Panc1 (cell line): ENCODE measurements around the gene RRM1. TPM values are rescaled to one million over a fixed set of nuclear protein-coding genes. Genes with fewer than 3 reads are reported as not detected.

ENCODE experiments used
- ATAC-seq: fragments of 200-7000 bp; cut with Tn5 transposase; 2 replicates; pipeline ENCODE4 v1.9.1; 2020; ENCODE audit warnings: mild to moderate bottlenecking, moderate library complexity
- BruUV-seq: library from RNA; stranded (reverse); fragments of 400-500 nt; replicated peaks from 2 replicates; lab custom pipeline; 2021; lab: Mats Ljungman, UMichigan
- CTCF ChIA-PET: fragments of 300-600 bp; sonication (Branson Sonifier 250); formaldehyde crosslinking; loops from one replicate; lab custom pipeline; 2022; ENCODE audit warnings: antibody characterized with exemption; lab: Charles Lee
- POLR2A ChIA-PET: fragments of 300-600 bp; sonication (Branson Sonifier 250); formaldehyde crosslinking; loops from one replicate; lab custom pipeline; 2022; ENCODE audit warnings: antibody characterized with exemption; lab: Charles Lee
- DNase-seq: peaks from one replicate; pipeline ENCODE4 v3.0.0-alpha.2; 2010; ENCODE audit warnings: low read depth, low spot score
- H3K27ac ChIP-seq: 2 replicates; pipeline ENCODE4 v1.5.1; 2011; ENCODE audit warnings: mild to moderate bottlenecking, low read length, inconsistent platforms
- H3K27me3 ChIP-seq: fragments of 200-500 bp; sonication (Bioruptor generic); 2 replicates; pipeline ENCODE4 v1.6.0; 2014; ENCODE audit warnings: low read length, inconsistent platforms; ENCODE audit not compliant: control insufficient read depth, insufficient read depth
- H3K36me3 ChIP-seq: fragments of 200-500 bp; sonication (Bioruptor generic); 2 replicates; pipeline ENCODE4 v1.5.1; 2014; ENCODE audit warnings: inconsistent platforms, mild to moderate bottlenecking, low read length, moderate library complexity; ENCODE audit not compliant: control insufficient read depth, insufficient read depth
- H3K4me1 ChIP-seq: 2 replicates; pipeline ENCODE4 v1.5.1; 2011; ENCODE audit warnings: inconsistent platforms, mild to moderate bottlenecking, low read length, moderate library complexity; ENCODE audit not compliant: control insufficient read depth, insufficient read depth
- H3K4me3 ChIP-seq, 2 experiments: 2 replicates each; pipeline ENCODE4 v1.5.1; 2011 to 2012; ENCODE audit warnings: low read depth in 2 of 2, low read length in 2 of 2, mild to moderate bottlenecking in 2 of 2, inconsistent platforms in 1 of 2, moderate library complexity in 1 of 2
- H3K9me3 ChIP-seq: fragments of 200-500 bp; sonication (Bioruptor generic); 2 replicates; pipeline ENCODE4 v1.5.1; 2014; ENCODE audit warnings: low read depth, mild to moderate bottlenecking, inconsistent platforms, low read length, moderate library complexity; ENCODE audit not compliant: control insufficient read depth, insufficient read depth
- CTCF ChIP-seq: fragments of 450-650 bp; IDR thresholded peaks from 2 replicates; pipeline ENCODE4 v1.5.1; 2017; ENCODE audit warnings: mild to moderate bottlenecking
- POLR2AphosphoS5 ChIP-seq: IDR thresholded peaks from 2 replicates; pipeline ENCODE4 v1.6.1; 2012; ENCODE audit warnings: mild to moderate bottlenecking, low read depth, low read length, moderate library complexity
- REST ChIP-seq, 2 experiments: IDR thresholded peaks; 2 replicates each; pipeline ENCODE4 v1.6.1; 2011 to 2012; ENCODE audit warnings: low read depth in 2 of 2, control low read depth in 1 of 2, low read length in 1 of 2, mild to moderate bottlenecking in 1 of 2, moderate library complexity in 1 of 2; ENCODE audit not compliant: insufficient read depth in 1 of 2
- SIN3A ChIP-seq: IDR thresholded peaks from 2 replicates; pipeline ENCODE4 v1.6.1; 2012; ENCODE audit warnings: low read depth, mild to moderate bottlenecking, low read length, moderate library complexity, borderline replicate concordance; ENCODE audit not compliant: insufficient read depth
- TCF7L2 ChIP-seq: IDR thresholded peaks from 2 replicates; pipeline ENCODE4 v1.6.1; 2011; ENCODE audit warnings: mild to moderate bottlenecking, low read depth, low read length, inconsistent platforms
- in situ Hi-C: cut with HindIII; loops from 2 replicates; pipeline ENCODE4 v1.10.0; 2016; ENCODE audit warnings: low sequenced_read_pairs, low pct_unique_long_range_greater_than_20kb
- intact Hi-C: fragments of 100-400 bp; cut with micrococcal nuclease; formaldehyde crosslinking; loops from one replicate; pipeline ENCODE4 v1.10.0; 2022; ENCODE audit not compliant: unreplicated experiment
- total RNA-seq: library from RNA; stranded (reverse); gene quantifications from one replicate; pipeline ENCODE4 v1.2.1, GENCODE V29; 2021; ENCODE audit not compliant: unreplicated experiment

Gene RRM1
- total RNA-seq, 1 experiment from 2014 or later: 143 TPM

DNA sequence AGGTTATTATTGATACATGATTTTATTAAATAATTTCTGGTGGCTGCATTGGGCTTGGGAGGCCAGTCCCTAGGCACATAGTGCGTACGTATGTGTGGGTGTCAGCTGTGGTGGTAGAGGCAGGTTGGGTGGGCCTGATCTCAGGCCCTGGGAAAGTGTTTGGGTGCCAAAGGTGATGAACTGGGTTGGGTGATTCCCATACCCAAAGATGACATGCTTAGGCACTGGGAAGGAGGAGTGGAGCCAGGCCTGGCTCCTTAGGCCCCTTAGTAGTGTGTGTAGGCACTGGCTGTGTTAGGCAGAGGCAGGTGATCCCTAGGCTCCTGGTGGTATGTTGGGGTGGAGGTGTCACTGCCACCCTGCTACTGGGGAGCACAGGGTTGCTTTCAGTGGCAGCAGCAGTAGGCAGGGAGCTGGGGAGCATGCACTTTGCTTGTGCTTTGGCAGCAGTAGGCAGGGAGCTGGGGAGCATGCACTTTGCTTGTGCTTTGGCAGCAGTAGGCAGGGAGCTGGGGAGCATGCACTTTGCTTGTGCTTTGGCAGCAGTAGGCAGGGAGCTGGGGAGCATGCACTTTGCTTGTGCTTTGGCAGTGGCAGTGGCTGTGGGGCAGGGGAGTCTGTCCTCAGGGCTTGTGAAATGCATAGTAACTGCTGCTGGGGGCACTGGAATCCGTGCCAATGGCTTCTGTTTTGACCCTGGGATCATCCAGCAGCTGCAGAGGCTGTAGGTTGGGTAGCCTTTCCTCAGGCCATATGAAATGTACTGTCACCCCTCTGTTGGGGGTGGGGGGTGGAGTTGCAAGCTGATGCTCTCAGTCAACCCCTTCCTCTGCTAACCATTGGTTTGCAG, 84.4 kb downstream of the RRM1 start:
- ChIA-PET POLR2A (no interaction called here), CTCF (interaction anchor here (1.0 kb wide), 1 partner anchor 8 kb away, joined by 4 read pairs; no protein-coding TSS in a partner anchor)
- H3K4me3 ChIP-seq: no peak overlapping the region
- TF ChIP-seq POLR2AphosphoS5 (no peak), REST (IDR thresholded peaks at IDR 0.05; ENCODE audit: insufficient read depth in 1 of 2, low read depth in 2 of 2, low read length in 1 of 2) (no peak), SIN3A (no peak), CTCF (no peak), TCF7L2 (no peak)
- H3K27me3 ChIP-seq: 0 out of 2 replicates have a peak, but pooled peaks cover 3% of the 10 kb centered on the region
- no peak for ATAC-seq
- H3K27ac ChIP-seq: no peak overlapping the region
- no peaks in the 10 kb centered on the region for H3K36me3 ChIP-seq
- no peak for DNase-seq
- H3K4me1 ChIP-seq: no peaks in the 10 kb centered on the region; the same call in 1 of the 2 replicates
- intact Hi-C loops (no loop called here), in situ Hi-C loops (no loop called here)
- BruUV-seq: no TSS peak
- no peaks in the 10 kb centered on the region for H3K9me3 ChIP-seq

DNA sequence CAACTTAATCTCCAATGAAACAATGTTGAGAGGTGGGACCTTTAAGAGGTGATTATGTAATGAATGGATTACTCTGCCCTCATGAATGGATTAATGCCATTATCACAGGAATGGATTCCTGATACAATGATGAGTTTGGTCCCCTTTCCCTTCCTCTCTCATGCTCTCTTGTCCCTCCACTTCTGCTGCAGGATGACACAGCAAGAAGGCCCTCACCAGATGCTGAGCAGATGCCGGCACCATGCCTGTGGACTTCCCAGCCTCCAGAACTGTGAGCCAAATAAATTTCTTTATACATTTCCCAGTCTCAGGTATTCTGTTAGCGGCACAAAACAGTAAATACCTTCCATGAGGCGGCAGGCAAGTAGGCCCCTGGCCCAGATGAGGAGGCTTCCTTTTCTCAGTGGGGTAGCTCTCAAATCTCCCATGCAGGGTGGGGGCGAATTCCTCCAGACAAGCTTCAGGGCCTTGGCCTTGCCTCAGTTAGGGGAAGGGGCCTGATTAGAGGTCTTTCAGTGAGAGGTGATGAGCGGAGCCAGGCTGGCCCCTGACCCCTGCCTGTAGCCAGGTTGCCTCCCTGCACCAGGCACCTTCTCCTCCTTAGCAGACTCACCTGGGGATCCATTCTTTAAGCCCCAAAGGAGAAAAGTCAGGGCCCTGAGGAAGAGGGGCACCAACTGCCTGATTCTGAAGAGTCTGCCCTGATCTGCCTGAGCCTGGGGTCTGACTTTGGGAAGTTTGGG, 86.0 kb downstream of the RRM1 start:
- DNase-seq (no peak), ATAC-seq (no peak)
- CTCF ChIA-PET: no interaction called here
- in situ Hi-C loops (no loop called here), intact Hi-C loops (loop anchor here (10.0 kb wide), 4 partner anchors 424 to 1104 kb away; partner anchors contain the start of genes OR51V1 and TRIM68)
- H3K4me3 ChIP-seq: no peak overlapping the region
- no peaks in the 10 kb centered on the region for H3K36me3 ChIP-seq
- no peak overlapping the region for H3K27ac ChIP-seq
- H3K9me3 ChIP-seq: no peaks in the 10 kb centered on the region
- H3K4me1 ChIP-seq: no peaks in the 10 kb centered on the region; the same call in 1 of the 2 replicates
- BruUV-seq: no TSS peak
- POLR2A ChIA-PET: no interaction called here
- TF ChIP-seq REST (IDR thresholded peaks at IDR 0.05; ENCODE audit: insufficient read depth in 1 of 2, low read depth in 2 of 2, low read length in 1 of 2) (no peak), CTCF (no peak), SIN3A (no peak), POLR2AphosphoS5 (no peak), TCF7L2 (no peak)
- H3K27me3 ChIP-seq: 0 out of 2 replicates have a peak, but pooled peaks cover 3% of the 10 kb centered on the region
